ENCODE measurements around the gene EXOG. TPM values are rescaled to one million over a fixed set of nuclear protein-coding genes. Genes with fewer than 3 reads are reported as not detected.

The EXOG gene
- total RNA-seq, 1 experiment from 2014 or later = 12.6 TPM

GRCh38 chr3:38473229-38473628 is 22.9 kb upstream of the EXOG start:
- DNase-seq (ENCODE audit: low read depth) = no peak

GRCh38 chr3:38474928-38475605 is 21.1 kb upstream of the EXOG start:
- no peak for DNase-seq (ENCODE audit: low read depth)

GRCh38 chr3:38475716-38476115 is 20.4 kb upstream of the EXOG start:
- DNase-seq (ENCODE audit: low read depth) = no peak

- DNase-seq (ENCODE audit: low read depth) = no peak
Observed at GRCh38 chr3:38476157-38476756, 19.9 kb upstream of the EXOG start.

- no peak for DNase-seq (ENCODE audit: low read depth)
Observed at GRCh38 chr3:38477057-38477820, 18.9 kb upstream of the EXOG start.

GRCh38 chr3:38477839-38478450 is 18.2 kb upstream of the EXOG start:
- DNase-seq (ENCODE audit: low read depth) = no peak

GRCh38 chr3:38478901-38479300 is 17.2 kb upstream of the EXOG start:
- no peak for DNase-seq (ENCODE audit: low read depth)

- DNase-seq (ENCODE audit: low read depth) = peak; percentile 48
Observed at GRCh38 chr3:38479431-38480092, 16.6 kb upstream of the EXOG start.

- no peak for DNase-seq (ENCODE audit: low read depth)
Observed at GRCh38 chr3:38480093-38480445, 16.1 kb upstream of the EXOG start.

GRCh38 chr3:38480930-38481329 is 15.2 kb upstream of the EXOG start:
- no peak for DNase-seq (ENCODE audit: low read depth)

- DNase-seq (ENCODE audit: low read depth) = no peak
Observed at GRCh38 chr3:38482951-38483350, 13.2 kb upstream of the EXOG start.

GRCh38 chr3:38487323-38487722 is 8.8 kb upstream of the EXOG start:
- no peak for DNase-seq (ENCODE audit: low read depth)

- no peak for DNase-seq (ENCODE audit: low read depth)
Observed at GRCh38 chr3:38488949-38489348, 7.2 kb upstream of the EXOG start.

GRCh38 chr3:38489766-38490165 is 6.4 kb upstream of the EXOG start:
- no peak for DNase-seq (ENCODE audit: low read depth)

GRCh38 chr3:38490281-38491030 is 5.7 kb upstream of the EXOG start:
- no peak for DNase-seq (ENCODE audit: low read depth)

- no peak for DNase-seq (ENCODE audit: low read depth)
Observed at GRCh38 chr3:38491215-38491614, 4.9 kb upstream of the EXOG start.

- peak; percentile 26 for DNase-seq (ENCODE audit: low read depth)
Observed at GRCh38 chr3:38493031-38493430, 3.1 kb upstream of the EXOG start.

GRCh38 chr3:38497031-38497430 is 891 bp downstream of the EXOG start:
- peak; percentile 36 for DNase-seq (ENCODE audit: low read depth)

GRCh38 chr3:38500688-38501417 is 4.7 kb downstream of the EXOG start:
- DNase-seq (ENCODE audit: low read depth) = no peak

GRCh38 chr3:38507120-38507519 is 11.0 kb downstream of the EXOG start:
- DNase-seq (ENCODE audit: low read depth) = no peak

GRCh38 chr3:38509732-38510131 is 13.6 kb downstream of the EXOG start:
- DNase-seq (ENCODE audit: low read depth) = no peak
